Measurements from ENCODE around the gene EGFL8.

EGFL8 gene

GRCh38 chr6:32168807-32169591 is 4.6 kb downstream of the EGFL8 start:
- DNase-seq = no peak

DNA sequence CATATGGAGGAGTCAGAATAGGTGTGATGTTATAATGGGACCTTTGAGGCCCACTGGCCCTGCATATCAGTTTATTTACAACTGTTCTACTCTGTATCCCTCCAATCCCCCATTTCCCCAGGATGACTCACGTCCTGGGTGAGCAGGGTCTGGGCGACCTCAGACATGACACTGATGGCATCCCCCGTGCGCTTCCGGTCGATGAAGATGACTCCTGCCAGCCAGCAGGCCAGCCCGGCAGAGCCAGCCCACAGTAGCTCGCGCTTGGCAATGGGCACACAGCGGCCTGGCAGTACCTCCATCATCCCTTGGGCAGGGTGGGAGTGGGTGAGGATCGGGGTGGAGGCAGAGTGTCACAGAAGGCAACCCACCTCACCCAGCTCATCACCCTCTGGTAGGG is 5.9 kb downstream of the EGFL8 start:
- no peak for DNase-seq

DNA sequence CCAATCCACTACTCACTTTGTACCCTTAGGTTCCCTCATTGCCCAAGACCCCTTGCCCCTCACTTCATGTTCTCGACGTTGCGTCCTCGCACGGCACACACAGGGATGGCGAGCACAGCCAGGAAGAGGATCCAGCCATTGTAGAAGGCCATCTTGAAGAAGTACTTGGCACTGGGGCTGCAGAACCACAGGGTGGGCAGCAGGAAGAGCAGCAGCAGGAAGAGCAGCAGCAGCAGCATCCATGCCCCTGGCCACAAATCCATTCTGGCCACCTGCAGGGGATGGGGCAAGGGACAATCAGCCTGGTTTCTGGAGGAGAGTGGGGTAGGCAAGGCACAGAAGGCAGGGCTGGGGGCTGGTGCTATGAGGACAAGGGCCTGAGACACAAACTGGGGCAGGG is 6.8 kb downstream of the EGFL8 start:
- DNase-seq = no peak

- DNase-seq = no peak
Observed at GRCh38 chr6:32173051-32173727, 8.8 kb downstream of the EGFL8 start.

DNA sequence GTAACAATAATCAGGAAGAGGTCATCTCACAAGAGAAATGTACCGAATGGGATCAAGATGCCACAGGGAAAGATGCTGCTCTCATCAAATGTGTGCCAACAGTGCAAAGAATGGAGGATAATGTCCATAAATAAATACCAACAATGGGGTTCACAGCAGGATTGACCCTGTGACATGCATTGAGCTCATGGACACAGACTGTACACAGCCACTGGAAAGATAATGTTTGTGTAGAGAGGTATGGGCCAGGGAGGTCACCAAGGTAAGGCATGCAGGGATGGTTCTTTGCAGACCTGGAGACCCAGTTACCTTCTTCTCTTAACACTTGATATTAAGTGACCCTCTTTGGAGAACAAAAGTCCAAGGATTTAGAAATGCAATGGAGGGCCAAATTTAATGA is 10.0 kb downstream of the EGFL8 start:
- no peak for DNase-seq

DNA sequence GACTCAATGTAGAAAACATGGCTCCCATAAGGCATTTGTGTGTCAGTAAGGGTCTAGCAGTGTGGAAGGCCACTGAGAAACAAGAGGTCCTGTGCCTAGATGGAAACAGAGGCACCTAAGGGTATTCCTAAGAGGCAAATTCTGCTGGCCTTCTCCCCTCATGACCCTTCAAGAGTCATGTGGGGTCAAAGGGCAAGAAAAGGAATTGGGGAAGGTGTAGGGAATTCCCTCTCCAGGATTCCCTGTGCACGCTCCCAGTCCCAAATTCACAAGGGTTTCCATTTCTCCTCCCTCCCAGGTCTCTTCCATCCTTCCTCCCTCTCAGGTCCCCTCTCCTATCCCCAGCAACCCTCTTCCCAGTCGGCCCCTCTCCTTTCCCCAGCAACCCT is 10.9 kb downstream of the EGFL8 start:
- DNase-seq = no peak

- DNase-seq = peak; percentile 96
Observed at GRCh38 chr6:32175711-32176475, 11.5 kb downstream of the EGFL8 start, which contains the start of gene AGPAT1. Gene AGPAT1 (minus strand): TSS chr6:32176084. CDS start chr6:32171496, 4,588 bp downstream.

DNA sequence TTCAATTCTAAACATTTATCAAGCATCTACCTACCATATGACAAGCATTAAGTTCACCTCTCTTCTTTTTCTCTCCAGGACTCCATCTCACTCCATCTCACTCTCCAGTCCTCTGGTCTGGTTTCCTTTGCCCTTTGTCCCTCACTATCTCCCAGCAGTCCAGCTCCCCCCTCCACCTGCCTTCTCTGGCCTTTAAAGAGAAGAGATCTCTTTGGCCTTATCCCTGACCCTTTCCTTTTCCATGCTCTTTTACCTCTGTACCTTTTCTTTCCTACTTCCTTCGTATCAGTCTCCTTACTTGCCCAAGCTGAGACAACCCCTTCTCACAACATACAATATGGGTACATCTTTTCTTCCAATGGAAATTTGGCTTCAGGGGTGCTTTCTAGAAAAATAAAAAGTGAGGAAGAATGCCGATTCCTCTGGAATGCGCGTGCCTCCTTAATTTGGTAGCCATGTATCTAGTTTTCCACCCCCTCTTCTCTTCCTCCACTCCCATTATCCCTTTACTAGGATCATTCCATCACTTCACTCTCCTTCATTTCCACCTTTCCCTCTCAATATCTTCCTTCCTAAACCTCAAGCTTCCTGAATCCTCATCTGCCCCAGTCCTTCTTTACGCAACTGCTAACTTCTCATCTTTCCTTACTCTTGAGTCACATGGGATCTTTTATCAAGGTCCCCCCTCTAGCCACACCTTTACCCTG is 12.2 kb downstream of the EGFL8 start:
- DNase-seq = peak; percentile 54

DNA sequence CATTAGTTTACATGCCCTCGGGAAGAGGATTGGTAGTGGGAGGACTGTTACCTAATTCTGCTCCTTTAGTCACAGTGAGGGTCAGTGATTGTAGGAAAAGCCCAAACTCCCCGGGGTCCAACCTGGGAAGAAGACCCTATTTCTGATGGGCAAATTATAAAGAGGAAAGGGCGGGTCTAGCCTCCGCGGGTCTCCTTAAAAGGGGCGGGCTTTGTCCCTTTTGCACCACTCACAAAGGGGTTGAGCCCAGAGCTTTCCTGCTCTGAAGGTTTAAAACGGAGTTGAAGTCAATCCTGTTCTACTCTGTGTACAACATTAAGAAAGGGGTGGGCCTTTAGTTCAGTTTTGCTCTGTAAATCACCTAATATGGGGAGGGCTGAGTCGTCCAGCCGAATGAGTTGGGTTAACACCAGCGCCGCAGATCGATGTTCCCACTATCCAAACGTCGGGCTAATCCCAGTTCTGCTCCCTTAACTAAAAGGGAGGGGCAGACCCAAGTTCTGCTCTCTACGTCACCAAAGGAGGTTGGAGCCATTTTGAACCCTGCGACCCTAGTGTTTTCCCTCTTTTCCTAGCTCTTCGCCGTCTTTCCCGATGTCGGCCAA is 12.9 kb downstream of the EGFL8 start:
- DNase-seq = peak; percentile 90

DNA sequence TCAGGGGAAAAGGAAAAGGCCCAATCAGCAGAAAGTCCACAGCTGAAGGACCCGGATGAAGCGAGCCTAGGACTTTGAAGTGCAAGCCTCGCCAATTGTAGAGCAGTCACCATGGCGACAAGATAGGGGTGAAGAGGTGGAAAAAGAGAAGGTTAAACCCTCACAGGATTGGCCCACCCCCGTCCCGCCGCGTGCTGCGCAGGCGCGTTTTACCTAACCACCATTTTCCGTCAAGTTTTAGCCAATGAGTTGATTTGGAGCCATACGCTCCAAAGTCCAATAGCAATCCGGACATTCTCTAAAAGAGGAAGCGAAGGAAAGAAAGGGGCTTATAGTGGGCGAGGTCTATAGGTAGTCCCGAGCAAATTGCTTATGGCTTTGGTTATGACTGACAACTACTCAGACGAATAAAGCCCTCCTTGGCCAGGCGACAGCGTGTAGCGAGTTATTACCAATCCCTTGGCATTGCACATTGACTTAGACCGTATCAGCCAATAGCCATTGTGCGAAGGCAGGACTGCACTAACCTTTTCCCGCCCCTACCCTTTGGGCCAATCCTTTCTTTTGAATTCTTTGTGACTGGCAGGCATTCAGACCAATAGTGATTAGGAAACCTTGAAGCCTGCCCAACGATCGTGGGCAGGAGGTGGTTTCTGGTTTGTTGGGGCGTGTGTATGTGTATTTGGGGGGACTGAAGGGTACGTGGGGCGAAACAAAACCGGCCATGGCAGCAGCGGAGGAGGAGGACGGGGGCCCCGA is 13.6 kb downstream of the EGFL8 start, which contains the start of gene RNF5:
TSS of gene RNF5 (plus strand) at position 618 of the 759 bp plus-strand sequence. CDS start at position 725, 107 bp downstream.
- peak; percentile 100 for DNase-seq

GRCh38 chr6:32178547-32179440 is 14.4 kb downstream of the EGFL8 start:
- no peak for DNase-seq

DNA sequence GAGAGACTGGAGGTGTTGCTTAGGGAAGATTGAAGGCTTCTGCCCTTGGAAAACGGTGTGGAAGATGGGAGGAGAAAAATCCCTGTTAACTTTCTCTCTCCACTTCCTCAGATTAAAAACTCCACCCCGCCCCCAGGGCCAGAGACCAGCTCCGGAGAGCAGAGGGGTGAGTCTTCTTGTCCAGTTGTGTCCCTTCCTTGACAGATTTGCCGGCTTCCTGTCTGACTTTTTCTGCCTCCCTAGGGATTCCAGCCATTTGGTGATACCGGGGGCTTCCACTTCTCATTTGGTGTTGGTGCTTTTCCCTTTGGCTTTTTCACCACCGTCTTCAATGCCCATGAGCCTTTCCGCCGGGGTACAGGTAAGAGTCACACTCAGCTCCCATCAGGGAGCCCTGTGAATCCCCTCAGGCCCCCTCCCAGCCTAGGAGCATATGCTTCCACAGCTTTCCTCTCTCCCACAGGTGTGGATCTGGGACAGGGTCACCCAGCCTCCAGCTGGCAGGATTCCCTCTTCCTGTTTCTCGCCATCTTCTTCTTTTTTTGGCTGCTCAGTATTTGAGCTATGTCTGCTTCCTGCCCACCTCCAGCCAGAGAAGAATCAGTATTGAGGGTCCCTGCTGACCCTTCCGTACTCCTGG is 15.5 kb downstream of the EGFL8 start:
- no peak for DNase-seq

DNA sequence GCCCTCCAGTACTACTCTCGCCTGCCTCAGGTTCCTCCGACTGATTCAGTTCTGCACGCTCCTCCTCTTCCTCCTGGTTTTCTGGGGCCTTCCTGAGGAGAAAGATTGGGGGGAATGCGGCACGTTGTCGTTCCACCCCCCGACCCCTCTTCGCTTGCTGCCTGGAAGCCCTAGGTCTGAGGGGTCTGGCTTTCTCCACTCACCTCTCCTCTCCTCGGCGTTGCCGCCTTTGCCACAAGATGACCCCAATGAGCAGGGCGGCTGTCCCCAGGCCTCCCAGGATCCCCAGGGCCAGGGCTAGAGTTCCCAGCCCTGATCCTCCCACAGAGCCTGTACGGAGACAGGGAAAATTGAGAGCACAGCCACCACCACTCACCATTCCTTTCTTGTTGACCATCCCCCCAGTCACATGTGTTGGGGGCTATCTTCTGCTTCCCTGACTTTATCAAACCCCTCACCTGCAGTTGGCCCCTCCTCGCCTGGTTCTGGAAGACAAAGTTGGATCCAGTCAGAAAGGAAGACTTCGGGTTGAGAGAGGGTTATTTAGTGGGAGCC is 16.8 kb downstream of the EGFL8 start:
- DNase-seq = no peak

- DNase-seq = no peak
Observed at GRCh38 chr6:32181915-32182529, 17.6 kb downstream of the EGFL8 start.

GRCh38 chr6:32182555-32182981 is 18.2 kb downstream of the EGFL8 start:
- DNase-seq = no peak

DNA sequence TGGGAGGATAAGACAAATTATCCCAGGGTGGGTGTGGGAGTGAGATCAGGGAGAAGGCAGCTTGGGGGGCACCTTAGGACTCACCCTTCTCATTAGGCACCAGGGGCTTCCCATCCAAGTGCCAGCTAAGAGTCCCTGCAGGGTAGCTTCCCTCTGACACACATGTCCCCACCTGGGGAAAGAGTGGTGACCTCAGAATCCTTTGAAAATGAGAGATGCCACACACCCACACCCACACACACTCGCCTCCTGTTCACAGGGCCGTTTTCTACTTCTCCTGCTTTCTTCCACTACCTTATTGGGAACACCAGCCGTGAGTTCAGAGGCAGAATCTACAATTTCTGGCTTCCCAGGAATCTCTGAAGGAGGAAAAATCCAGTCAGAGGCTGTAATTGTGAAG is 18.6 kb downstream of the EGFL8 start:
- no peak for DNase-seq

GRCh38 chr6:32183483-32184083 is 19.2 kb downstream of the EGFL8 start:
- DNase-seq = no peak

DNA sequence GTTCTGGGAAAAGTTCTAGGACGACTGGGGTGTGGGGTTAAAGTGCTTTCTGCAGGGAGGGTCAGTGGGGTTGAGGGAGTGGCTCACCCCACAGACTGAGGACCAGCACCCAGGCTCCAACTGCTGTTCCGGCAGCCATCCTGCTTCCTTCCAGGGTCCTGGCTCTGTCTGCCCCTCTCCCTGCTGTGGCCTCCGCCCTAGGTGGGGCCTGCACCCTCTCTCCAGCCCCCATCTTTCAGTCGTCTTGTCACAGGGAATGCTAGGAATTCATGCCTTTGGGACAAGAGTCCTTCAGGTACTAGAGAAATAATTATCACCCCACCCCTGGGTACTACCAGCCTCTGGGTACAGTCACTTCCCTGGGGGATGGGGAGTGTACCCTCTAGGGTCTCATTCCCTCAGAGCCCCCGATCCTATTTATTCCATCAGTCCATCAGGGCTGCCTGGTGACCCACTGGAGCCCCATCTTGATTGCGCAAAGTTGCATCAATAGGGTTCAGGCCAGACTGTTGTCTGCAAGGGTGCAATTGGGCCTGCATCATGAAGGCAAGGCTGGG is 19.8 kb downstream of the EGFL8 start, which contains the start of gene AGER:
TSS of gene AGER (minus strand) at position 170 of the 557 bp plus-strand sequence. CDS start at position 139, 31 bp downstream.
- DNase-seq = no peak
